GM13976 (cell line): Measurements from ENCODE around the gene KANK3.

Experiments used
- DNase-seq: peaks from one replicate; pipeline ENCODE4 v3.0.0; 2012; ENCODE audit warnings: low spot score
- in situ Hi-C: fragments of 300-500 bp; cut with MboI; formaldehyde crosslinking; loops from one replicate; pipeline ENCODE4 v1.12.0; 2022; ENCODE audit warnings: low sequenced_read_pairs, mixed read lengths, inconsistent platforms; ENCODE audit not compliant: unreplicated experiment
- TF ChIP-seq, protein P1 (sequence below): IDR thresholded peaks from 2 replicates; pipeline ENCODE4 v1.5.1; 2012; ENCODE audit warnings: borderline replicate concordance, mild to moderate bottlenecking; ENCODE audit not compliant: insufficient read depth; ENCODE audit errors: extremely low read depth, missing control alignments, control extremely low read depth

The KANK3 gene

DNA sequence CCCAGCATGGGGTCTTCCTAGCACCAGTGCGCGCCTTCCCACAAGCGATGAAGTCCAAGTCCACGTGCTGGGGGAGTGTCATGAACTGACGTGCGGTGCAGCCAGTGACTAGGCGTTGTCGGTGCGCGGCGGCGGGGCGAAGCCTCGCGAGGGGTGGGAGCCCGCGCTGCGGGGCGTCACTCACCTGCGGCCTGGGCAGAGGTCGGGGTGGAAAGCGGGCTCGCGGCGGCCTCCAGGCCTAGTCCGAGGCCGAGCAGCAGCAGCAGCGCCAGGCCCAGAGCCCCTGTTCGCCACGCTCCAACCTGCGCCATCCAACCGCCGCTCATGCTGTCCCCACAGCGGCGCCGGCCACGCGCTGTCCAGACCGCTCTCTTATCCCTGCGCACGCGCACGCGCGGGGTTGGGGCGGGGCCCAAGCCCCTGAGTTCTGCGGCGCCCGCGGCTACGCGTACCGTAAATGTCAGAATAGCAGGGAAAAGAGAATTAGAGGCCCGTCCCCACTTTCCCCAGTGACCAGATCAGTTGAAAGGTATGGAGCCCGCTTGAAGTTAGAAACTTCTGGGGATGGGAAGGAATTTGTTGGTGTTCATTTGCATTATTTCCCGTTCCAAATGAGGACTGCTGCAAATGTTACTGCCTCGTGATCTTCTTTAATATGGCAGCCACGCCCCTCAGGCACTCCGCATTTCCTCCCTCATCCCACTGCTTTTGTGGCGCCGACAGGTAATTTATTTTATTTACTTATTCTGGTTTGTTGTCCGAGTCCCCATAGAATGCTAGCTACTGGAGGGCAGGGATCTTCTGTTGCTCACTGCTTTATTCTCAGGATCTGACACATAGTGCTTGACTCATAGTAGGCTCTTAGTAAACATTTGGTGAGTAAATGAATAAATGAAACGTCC is 34.8 kb downstream of the KANK3 start, which contains the start of gene CD320:
Gene CD320, minus strand, starts transcription at position 394 of the 902 bp plus-strand sequence. Its CDS starts 68 bp downstream, at position 326.
- TF ChIP-seq, protein P1, sequence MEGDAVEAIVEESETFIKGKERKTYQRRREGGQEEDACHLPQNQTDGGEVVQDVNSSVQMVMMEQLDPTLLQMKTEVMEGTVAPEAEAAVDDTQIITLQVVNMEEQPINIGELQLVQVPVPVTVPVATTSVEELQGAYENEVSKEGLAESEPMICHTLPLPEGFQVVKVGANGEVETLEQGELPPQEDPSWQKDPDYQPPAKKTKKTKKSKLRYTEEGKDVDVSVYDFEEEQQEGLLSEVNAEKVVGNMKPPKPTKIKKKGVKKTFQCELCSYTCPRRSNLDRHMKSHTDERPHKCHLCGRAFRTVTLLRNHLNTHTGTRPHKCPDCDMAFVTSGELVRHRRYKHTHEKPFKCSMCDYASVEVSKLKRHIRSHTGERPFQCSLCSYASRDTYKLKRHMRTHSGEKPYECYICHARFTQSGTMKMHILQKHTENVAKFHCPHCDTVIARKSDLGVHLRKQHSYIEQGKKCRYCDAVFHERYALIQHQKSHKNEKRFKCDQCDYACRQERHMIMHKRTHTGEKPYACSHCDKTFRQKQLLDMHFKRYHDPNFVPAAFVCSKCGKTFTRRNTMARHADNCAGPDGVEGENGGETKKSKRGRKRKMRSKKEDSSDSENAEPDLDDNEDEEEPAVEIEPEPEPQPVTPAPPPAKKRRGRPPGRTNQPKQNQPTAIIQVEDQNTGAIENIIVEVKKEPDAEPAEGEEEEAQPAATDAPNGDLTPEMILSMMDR = no peak
- peak; percentile 95 for DNase-seq
- in situ Hi-C loops = loop anchor here (5.0 kb wide), 1 partner anchor 41 kb away; no protein-coding TSS in a partner anchor

DNA sequence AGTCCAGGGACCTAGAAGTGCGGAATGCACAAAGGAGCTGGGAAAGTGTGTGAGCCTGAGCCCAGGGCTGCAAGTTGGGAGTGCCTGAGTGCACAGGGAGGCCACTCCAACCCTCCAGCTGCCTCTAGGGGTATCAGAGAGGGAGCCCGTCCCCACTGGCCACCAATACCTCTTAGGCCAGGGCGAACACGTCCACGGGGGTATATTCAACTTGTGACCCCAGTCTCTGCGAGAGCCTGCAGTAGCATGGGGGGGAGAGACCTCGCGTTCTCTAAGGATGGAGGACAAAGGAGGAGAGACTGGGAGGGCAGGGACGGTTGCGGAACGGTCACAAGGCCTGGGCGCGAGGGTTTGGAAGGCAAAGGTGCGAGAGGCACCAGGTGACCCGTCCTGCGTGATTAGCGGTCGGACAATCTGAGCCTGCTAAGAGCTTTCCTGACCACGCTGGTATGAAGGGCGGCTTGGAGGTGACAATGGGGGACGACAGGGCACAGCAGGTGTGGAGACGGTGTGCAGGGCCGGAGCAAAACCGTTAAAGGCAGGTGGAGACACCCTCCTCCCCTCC is 35.6 kb downstream of the KANK3 start:
- TF ChIP-seq, protein P1 = no peak
- DNase-seq = no peak
- in situ Hi-C loops = loop anchor here (5.0 kb wide), 1 partner anchor 40 kb away; no protein-coding TSS in a partner anchor

DNA sequence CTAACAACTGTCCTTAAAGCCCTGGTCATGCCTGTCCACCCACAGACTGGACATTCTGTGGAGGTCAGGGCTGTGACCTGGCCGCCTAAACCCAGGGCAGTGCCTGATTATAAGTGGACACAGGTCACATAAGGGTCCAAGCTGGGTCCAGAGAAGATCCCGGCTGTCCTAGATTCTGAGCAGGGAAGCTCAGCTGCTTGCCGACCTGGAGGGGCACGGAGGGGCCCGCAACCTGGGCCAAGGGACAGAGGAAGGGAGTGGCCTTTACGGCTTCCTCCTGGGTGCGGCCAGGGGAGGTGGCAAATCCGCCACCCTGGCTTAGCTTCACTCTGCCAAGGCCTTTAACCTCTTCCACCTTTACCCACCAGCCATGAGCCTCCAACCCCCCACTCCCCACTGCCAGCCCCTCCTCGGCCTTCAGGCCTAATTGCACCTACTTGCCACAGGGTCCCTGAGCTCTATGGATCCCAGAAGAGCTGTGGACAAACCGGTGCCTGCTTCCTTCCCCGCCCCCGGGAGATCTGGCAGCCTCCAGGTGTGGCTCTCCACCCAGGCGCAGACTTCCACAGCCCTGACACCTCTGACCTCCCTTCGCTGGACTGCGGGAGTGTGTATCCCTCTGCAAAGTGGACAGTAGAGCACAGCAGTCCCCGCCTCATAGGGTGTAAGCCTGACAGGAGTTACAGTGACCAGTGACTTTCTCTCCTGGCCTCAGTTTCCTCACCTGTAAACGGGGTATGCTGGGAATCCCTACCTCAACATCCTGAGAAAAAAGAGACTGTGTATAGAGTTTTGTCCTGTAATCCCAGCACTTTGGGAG is 36.6 kb downstream of the KANK3 start:
- in situ Hi-C loops = loop anchor here (5.0 kb wide), 1 partner anchor 39 kb away; no protein-coding TSS in a partner anchor
- TF ChIP-seq, protein P1 = no peak
- DNase-seq = no peak

DNA sequence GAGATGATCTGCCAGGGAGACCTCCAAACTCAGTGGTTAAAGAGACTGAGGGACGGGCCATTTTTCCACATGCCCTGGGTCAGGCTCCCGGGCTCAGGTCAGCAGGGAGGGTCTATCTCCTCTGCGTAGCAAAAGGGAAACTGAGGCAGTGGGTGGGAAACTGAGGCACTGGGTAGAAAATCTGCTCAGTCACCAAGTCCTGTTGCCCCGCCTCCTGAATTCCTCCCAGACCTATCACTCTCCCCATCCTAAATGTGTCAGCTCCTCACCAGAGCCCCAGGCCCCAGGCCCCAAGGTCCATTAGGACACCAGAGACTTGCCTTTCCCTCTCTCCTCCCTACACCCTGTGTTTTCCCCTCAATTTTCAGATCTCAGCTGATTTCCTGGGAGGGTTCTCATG is 37.3 kb downstream of the KANK3 start:
- TF ChIP-seq, protein P1 = no peak
- in situ Hi-C loops = loop anchor here (5.0 kb wide), 1 partner anchor 38 kb away; no protein-coding TSS in a partner anchor
- DNase-seq = no peak

DNA sequence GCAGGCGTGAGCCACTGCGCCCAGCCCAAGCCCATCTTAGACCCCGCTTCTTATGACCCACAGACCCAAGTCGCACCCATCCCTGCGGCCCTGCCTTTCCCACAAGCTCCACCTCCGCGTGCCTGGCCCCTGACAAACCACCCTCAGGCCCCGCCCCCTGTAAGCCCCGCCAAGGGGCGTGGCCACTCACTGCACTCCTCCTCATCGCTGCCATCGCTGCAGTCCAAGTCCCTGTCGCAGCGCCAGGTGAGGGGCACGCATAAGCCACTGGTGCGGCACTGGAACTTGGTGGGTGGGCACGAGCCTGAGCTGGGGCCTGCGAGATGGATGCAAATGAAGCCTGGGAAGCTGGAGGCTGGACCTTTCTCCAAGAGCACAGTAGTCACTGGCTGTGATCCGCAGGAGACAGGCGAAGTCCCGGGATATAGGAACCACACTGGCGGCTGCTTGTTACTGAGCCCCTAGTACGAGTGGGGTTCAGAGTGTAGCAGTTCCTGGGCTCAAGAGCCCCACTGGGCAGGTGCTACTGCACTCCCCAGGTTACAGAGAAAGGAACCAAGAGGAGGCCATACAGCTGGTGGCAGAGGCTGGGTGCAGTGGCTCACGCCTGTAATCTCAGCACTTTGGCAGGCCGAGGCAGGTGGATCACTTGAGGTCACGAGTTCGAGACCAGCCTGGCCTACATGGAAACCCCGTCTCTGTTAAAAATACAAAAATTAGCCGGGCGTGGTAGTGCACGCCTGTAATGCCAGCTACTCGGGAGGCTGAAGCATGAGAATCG is 38.0 kb downstream of the KANK3 start:
- DNase-seq = no peak
- in situ Hi-C loops = loop anchor here (5.0 kb wide), 1 partner anchor 38 kb away; no protein-coding TSS in a partner anchor
- TF ChIP-seq, protein P1 = no peak
